Prostate gland (tissue), 2 donors: Measurements from ENCODE around the gene ITIH6. TPM values are rescaled to one million over a fixed set of nuclear protein-coding genes. Genes with fewer than 3 reads are reported as not detected.
"Not testable (repeated sequence)": the region's sequence is repeated elsewhere in the genome, so short reads cannot be mapped to it uniquely, and the experiment has no call there.

Source experiments
- DNase-seq: peaks from one replicate; pipeline ENCODE4 v3.0.0-alpha.2; 2019; ENCODE audit warnings: low spot score
- H3K27ac ChIP-seq, 2 donors: fragments of 200-600 bp; sonication (generic); 2 replicates each; pipeline ENCODE4 v1.5.1; 2017 to 2019
- H3K27me3 ChIP-seq: fragments of 200-600 bp; sonication (generic); replicated peaks from 2 replicates; pipeline ENCODE4 v1.5.1; 2019; ENCODE audit not compliant: insufficient read depth
- H3K36me3 ChIP-seq, 2 donors: fragments of 200-600 bp; sonication (generic); 1 replicate in 1 of 2; 2 replicates in 1 of 2; pipeline versions ENCODE4 v1.5.1 to v1.8.1; 2017 to 2019
- H3K4me1 ChIP-seq: fragments of 200-600 bp; sonication (generic); replicated peaks from 2 replicates; pipeline ENCODE4 v1.5.1; 2019
- H3K4me3 ChIP-seq, 2 donors: fragments of 200-600 bp; sonication (generic); 2 replicates each; pipeline ENCODE4 v1.5.1; 2017 to 2019
- H3K9me3 ChIP-seq: fragments of 200-600 bp; sonication (generic); 2 replicates; pipeline ENCODE4 v1.5.1; 2017
- POLR2A ChIP-seq: fragments of 450-650 bp; IDR thresholded peaks from one replicate; pipeline ENCODE4 v1.6.1; 2016; ENCODE audit warnings: antibody characterized with exemption, mild to moderate bottlenecking
- POLR2AphosphoS5 ChIP-seq: sonication (generic); formaldehyde crosslinking; IDR thresholded peaks from one replicate; pipeline ENCODE4 v1.6.1; 2017; ENCODE audit warnings: antibody characterized with exemption
- WGBS: methylation state at CpG from one replicate; pipeline ENCODE4 v1.1.5; 2018; 5-methylcytosine and 5-hydroxymethylcytosine counted together
- intact Hi-C: fragments of 100-400 bp; cut with DNase I; formaldehyde crosslinking; loops from one replicate; pipeline ENCODE4 v1.14.2; 2022
- total RNA-seq, 2 donors: library from RNA; depleted of rRNA; stranded (reverse); fragments of >200 nt; gene quantifications; one replicate each; pipeline ENCODE4 v1.1.0, GENCODE V29; 2016
- TF ChIP-seq, protein P1 (sequence below), 4 experiments: fragments of 200-600 bp in 2 of 4; fragments of 450-650 bp in 2 of 4; sonication (generic) in 2 of 4; IDR thresholded peaks; 1 replicate in 3 of 4; 2 replicates in 1 of 4; pipeline ENCODE4 v1.5.1; 2016 to 2019; ENCODE audit warnings: antibody characterized with exemption in 4 of 4, mild to moderate bottlenecking in 2 of 4, moderate library complexity in 2 of 4

ITIH6 gene
- total RNA-seq, 2 donors from 2014 or later = 1.0 to 3.7 TPM

DNA sequence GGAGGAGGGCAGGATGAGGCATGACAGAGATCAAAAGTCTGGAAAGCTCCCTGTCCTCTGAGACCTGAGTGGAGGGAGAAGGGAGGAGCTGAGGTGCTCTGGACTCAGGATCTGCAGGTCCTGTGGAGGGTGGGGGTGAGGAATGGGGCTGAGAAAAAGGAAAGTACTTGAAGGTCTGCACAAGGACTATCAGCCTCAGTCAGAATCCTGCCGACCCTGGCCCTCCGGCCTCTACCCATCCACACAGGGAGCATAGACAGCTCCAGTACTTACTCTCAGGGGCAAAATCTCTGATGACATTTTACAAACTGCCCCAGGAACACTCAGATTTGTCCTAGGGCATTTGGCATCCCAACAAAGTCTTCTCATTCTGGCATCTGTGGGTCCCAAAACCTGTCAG lies 991 bp upstream of the ITIH6 start:
- 77% methylated on average over 2 of the region's 2 CpGs for WGBS
- intact Hi-C loops = no loop called here

DNA sequence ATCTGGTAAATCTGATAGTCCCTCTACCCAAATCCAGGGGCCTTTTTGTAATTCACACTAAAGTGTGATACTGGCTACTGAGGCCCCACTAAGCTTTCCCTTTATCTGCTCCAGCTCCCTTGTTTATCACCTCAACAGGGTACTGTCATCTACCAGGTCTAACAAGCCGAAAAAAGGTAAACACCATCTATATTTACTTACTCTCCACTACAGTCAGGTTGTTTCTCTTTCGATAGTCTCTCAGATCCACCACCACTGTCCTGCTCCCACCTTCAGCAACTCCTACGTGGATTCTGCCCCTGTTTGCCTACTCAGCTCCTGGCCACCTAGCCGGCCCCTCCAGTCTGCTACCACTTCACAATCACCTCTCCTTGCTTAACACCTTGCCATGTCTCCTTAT lies 3.3 kb downstream of the ITIH6 start:
- no peaks in the 10 kb centered on the region for H3K27me3 ChIP-seq
- H3K27ac ChIP-seq = peak overlapping the region; percentile 45 to 68
- no peak overlapping the region for H3K4me3 ChIP-seq
- DNase-seq = no peak
- 67% methylated on average over 4 of the region's 4 CpGs for WGBS
- H3K36me3 ChIP-seq = no peaks in the 10 kb centered on the region
- no peaks in the 10 kb centered on the region for H3K9me3 ChIP-seq
- H3K4me1 ChIP-seq = no peaks in the 10 kb centered on the region
- TF ChIP-seq, protein P1, sequence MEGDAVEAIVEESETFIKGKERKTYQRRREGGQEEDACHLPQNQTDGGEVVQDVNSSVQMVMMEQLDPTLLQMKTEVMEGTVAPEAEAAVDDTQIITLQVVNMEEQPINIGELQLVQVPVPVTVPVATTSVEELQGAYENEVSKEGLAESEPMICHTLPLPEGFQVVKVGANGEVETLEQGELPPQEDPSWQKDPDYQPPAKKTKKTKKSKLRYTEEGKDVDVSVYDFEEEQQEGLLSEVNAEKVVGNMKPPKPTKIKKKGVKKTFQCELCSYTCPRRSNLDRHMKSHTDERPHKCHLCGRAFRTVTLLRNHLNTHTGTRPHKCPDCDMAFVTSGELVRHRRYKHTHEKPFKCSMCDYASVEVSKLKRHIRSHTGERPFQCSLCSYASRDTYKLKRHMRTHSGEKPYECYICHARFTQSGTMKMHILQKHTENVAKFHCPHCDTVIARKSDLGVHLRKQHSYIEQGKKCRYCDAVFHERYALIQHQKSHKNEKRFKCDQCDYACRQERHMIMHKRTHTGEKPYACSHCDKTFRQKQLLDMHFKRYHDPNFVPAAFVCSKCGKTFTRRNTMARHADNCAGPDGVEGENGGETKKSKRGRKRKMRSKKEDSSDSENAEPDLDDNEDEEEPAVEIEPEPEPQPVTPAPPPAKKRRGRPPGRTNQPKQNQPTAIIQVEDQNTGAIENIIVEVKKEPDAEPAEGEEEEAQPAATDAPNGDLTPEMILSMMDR (IDR thresholded peaks at IDR 0.05) = no peak
- TF ChIP-seq POLR2A (no peak), POLR2AphosphoS5 (peak; percentile 2)
- intact Hi-C loops = no loop called here

More for the DNA sequence above, 991 bp upstream of the ITIH6 start:
- no peak for DNase-seq
- H3K36me3 ChIP-seq = no peaks in the 10 kb centered on the region
- no peaks in the 10 kb centered on the region for H3K27me3 ChIP-seq
- H3K9me3 ChIP-seq = no peaks in the 10 kb centered on the region
- no peaks in the 10 kb centered on the region for H3K4me1 ChIP-seq
- H3K4me3 ChIP-seq = no peak overlapping the region
- TF ChIP-seq POLR2A = no peak
- TF ChIP-seq, protein P1 (IDR thresholded peaks at IDR 0.05) = no peak
- H3K27ac ChIP-seq = no peak overlapping the region

DNA sequence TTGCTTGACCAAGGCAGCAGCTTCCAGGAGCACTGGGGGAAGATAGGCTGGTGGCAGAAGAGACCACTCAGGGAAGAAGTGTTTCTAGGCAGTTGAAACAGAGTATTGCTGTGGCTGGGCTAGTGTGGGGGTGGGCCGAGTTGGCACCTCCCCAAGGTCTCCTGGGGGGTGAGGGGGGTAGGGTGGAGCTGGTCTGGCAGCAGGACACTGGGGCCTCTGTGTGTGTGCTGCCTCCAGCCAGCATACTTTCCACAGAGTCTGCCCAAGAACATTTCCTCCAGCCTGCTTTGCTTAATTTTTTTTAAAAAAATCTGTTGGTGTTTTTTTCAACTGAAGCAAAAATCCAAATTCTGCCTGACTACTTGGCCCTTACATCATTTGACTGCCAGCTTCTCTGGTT lies 4.0 kb downstream of the ITIH6 start:
- no peak for DNase-seq
- no peak overlapping the region for H3K4me3 ChIP-seq
- whole genome bisulfite sequencing = 30% methylated on average over 1 of the region's 1 CpG
- intact Hi-C loops = no loop called here
- no peaks in the 10 kb centered on the region for H3K9me3 ChIP-seq
- H3K36me3 ChIP-seq = no peaks in the 10 kb centered on the region
- no peaks in the 10 kb centered on the region for H3K27me3 ChIP-seq
- TF ChIP-seq, protein P1 (IDR thresholded peaks at IDR 0.05) = no peak
- no peak for TF ChIP-seq POLR2AphosphoS5
- TF ChIP-seq POLR2A = no peak
- H3K4me1 ChIP-seq = no peaks in the 10 kb centered on the region
- H3K27ac ChIP-seq = peak overlapping the region in 1 of 2 donors; percentile 68

DNA sequence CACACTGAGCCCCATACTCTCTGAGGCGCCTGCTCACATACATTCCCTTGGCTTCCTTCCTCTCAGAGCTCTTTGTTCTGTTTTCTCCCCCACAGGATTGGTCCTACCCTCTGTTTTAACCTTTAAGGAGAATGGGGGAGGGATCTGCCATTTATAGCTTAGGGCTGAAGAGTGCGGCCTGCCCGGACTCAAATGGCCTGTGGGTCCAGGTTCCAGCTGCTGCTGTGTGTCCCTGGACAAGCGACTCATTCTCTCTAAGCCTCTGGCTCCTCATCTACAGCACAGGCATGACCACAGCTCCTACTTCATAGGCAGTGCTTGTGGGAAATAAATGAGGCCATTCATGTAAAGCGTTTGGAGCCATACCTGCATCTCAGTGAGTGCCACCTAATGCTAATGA lies 8.7 kb downstream of the ITIH6 start:
- intact Hi-C loops = not testable (repeated sequence)
- 8% methylated on average over 2 of the region's 5 CpGs for WGBS

DNA sequence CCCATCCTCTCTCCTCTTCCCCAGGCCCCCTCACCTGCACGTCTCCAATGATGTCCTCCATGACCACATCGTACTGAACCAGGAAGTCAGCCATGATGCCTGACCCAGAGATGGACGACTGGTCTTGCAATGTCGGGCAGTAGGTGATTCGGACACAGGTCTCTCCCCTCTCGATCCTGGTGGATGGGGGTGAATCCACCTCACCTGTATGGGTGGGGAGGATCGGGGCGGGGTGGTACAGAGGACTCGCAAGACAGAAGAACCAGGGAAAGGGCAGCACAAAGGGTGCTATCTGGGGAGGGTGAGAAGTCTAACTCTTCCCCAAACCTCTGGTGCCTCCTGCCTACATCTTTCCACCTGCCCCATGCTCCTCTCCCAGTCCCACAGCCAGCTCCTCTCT lies 9.6 kb downstream of the ITIH6 start:
- intact Hi-C loops = no loop called here
- H3K4me1 ChIP-seq = no peaks in the 10 kb centered on the region
- no peak for TF ChIP-seq POLR2AphosphoS5
- TF ChIP-seq, protein P1 (IDR thresholded peaks at IDR 0.05) = no peak
- no peak for TF ChIP-seq POLR2A
- no peaks in the 10 kb centered on the region for H3K36me3 ChIP-seq
- no peak for DNase-seq
- WGBS = 96% methylated on average over 9 of the region's 9 CpGs
- H3K27me3 ChIP-seq = no peaks in the 10 kb centered on the region
- H3K4me3 ChIP-seq = no peak overlapping the region
- peak overlapping the region in 1 of 2 donors; percentile 43 for H3K27ac ChIP-seq
- no peaks in the 10 kb centered on the region for H3K9me3 ChIP-seq

More for the DNA sequence above, 8.7 kb downstream of the ITIH6 start:
- peak overlapping the region; percentile 11 to 45 for H3K27ac ChIP-seq
- not testable (repeated sequence) for H3K4me1 ChIP-seq, H3K27me3 ChIP-seq, H3K4me3 ChIP-seq, H3K36me3 ChIP-seq, DNase-seq, H3K9me3 ChIP-seq
